GM21526 (cell line): ENCODE measurements around the gene WIPF2.
"Not testable (repeated sequence)": the region's sequence is repeated elsewhere in the genome, so short reads cannot be mapped to it uniquely, and the experiment has no call there.

Source experiments
- ATAC-seq: cut with Tn5 transposase; IDR thresholded peaks from one replicate; pipeline ENCODE4 v1.9.1; 2021; ENCODE audit warnings: moderate library complexity; ENCODE audit not compliant: unreplicated experiment, low FRiP score

The WIPF2 gene

DNA sequence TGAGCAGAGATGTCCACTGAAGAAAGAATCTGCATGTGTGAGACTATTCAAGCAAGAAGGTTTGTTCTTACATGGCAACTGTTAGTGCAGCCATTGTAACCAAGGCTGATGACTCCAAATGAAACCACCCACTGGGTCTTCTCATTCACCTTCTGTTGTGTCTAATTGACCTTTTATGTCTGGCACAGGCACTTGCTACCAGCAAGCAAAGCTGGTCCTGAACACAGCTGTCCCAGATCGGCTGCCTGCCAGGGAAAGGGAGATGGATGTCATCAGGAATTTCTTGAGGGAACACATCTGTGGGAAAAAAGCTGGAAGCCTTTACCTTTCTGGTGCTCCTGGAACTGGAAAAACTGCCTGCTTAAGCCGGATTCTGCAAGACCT lies 72.2 kb downstream of the WIPF2 start:
- ATAC-seq, result no peak

DNA sequence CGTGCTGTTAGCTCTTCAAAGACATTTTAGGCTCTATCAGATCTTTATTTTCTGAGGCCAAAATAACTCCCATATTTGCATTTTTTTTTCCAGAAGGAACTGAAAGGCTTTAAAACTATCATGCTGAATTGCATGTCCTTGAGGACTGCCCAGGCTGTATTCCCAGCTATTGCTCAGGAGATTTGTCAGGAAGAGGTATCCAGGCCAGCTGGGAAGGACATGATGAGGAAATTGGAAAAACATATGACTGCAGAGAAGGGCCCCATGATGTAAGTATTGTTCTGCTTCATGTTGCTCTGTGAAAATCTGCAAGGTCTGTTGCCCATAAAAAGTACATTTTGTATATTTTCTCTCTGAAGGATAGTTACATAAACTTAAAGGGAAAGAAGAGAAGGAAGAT lies 74.3 kb downstream of the WIPF2 start:
- ATAC-seq, result no peak

DNA sequence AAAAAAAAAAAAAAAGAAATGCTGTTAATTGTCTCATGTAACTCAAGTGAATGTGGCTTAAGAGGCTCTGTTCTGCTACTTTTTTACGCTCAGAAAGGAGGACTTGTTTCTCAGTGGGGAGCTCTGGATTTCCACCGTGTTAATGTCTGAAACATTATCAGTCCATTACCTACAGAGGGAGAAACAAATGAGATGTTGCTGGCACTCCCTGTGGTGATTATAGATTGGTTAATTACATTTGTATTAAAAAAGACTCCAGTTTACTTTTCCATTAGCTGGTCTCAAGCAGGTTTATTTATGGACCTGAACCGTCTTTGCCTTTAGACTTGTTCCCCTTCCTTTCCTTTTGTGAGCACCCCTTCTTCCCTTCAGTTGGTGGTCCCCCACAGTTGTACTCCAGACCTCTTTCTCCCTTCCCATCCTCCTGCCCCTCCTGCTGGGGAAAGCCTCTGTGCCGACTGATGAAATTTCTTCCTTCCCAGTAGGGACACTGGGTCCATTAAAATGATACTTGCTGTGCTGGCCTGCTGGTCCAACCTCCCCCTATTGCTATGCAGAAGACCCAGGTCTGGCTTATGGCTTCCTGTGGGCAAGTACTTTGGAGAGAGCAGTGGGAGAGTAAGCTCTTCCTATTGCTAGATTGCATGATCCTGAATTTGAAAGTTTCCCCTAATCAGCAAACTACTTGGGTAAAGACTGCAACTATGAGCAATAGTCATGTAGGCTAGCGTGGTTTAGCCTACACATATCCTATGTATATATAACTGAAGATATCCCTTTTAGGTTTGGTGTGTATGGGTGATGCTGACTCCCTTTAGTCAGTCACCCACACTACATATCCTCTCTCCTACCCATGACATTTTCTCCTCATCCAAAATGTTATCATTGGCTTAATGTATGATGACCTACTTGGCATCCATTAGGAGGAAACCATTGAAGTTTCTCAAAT lies 76.7 kb downstream of the WIPF2 start:
- ATAC-seq, result no peak

DNA sequence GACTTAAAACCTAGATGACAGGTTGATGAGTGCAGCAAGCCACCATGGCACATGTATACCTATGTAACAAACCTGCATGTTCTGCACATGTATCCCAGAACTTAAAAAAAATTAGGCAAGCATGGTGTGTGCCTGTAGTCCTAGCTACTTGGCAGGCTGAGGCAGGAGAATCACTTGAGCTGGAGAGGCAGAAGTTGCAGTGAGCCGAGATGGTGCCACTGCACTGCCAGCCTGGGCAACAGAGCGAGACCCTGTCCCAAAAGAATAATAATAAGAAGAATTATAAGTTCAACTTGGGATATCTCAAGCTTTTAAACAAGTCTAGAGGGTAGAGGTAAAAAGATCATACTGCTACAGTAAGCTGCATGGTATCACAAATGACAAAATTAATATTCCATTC lies 78.4 kb downstream of the WIPF2 start:
- no peak for ATAC-seq

DNA sequence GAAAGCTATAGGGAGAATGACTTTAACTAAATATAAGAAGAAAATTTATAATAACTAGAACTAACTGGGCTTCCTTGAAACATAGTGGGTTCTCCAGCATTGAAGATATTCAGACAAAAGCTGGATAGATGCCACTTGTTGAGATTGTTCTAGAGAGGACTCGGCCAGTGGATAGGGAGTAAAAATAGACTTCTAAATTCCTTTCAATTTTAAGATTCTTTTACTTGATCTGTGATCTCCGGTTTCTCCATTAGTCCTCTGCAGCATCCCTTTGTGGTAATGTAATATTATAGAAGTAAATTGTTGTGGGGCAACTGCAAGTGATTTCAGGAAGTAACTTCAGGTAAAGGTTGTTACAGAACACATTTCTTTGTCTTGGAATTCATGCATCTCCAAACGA lies 79.6 kb downstream of the WIPF2 start:
- no peak for ATAC-seq

DNA sequence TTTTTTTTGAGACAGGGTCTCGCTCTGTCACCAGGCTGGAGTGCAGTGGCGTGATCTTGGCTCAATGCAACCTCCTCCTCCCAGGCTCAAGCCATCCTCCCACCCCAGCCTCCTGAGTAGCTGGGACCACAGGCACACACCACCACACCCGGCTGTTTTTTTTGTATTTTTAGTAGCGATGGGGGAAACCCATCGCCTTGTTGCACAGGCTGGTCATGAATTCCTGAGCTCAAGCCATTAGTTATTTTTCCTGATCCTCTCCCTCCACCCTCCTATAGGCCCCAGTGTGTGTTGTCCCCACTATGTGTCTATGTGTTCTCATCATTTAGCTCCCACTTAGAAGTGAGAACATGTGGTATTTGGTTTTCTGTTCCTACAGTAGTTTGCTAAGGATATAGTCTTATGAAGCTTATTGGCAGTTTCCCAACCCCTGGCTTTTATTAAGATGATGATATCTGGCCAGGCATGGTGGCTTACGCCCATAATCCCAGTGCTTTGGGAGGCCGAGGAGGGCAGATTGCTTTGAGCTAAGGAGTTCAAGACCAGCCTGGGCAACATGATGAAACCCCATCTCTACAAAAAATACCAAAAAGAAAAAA lies 80.2 kb downstream of the WIPF2 start:
- not testable (repeated sequence) for ATAC-seq

DNA sequence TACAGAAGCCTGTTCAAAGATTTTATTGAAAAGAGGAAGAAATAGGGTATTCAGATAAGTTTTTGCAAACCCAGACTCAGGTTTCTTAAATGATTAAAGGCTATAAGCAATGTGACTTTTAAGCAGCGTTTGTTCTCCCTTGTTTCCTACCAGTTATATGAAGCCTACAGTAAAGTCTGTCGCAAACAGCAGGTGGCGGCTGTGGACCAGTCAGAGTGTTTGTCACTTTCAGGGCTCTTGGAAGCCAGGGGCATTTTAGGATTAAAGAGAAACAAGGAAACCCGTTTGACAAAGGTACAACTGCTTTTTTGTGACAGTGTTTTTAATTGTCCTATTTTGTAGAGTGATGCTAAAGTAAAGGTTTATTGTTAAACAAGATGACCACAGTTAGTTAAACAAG lies 82.2 kb downstream of the WIPF2 start:
- ATAC-seq, result no peak

DNA sequence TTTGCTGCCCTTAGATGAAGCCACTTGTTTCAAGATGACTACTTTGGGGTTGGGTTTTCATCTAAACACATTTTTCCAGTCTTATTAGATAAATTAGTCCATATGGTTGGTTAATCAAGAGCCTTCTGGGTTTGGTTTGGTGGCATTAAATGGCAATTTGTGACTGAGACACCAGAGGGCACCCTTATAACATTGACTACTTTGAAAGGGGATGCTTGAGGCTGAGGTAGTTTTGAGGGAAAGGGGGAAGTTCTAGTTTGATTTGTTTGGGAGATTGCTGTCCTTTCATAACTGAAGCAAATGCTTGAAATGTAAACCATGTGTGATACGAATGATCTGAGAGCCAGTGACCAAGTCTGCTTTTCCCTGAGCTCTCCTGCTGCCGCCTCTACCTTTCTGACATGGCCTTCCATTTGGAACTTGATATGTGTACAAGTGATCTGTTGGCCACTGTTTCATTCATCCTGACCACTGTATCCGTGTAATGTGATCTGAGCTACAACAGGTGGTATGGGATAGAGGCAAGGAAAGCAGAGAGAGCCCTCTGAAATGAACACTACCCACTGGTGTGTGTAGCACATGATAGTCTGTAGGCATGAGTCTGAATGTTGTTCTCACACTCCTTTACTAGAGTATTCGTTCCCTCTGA lies 84.0 kb downstream of the WIPF2 start:
- ATAC-seq, result no peak

DNA sequence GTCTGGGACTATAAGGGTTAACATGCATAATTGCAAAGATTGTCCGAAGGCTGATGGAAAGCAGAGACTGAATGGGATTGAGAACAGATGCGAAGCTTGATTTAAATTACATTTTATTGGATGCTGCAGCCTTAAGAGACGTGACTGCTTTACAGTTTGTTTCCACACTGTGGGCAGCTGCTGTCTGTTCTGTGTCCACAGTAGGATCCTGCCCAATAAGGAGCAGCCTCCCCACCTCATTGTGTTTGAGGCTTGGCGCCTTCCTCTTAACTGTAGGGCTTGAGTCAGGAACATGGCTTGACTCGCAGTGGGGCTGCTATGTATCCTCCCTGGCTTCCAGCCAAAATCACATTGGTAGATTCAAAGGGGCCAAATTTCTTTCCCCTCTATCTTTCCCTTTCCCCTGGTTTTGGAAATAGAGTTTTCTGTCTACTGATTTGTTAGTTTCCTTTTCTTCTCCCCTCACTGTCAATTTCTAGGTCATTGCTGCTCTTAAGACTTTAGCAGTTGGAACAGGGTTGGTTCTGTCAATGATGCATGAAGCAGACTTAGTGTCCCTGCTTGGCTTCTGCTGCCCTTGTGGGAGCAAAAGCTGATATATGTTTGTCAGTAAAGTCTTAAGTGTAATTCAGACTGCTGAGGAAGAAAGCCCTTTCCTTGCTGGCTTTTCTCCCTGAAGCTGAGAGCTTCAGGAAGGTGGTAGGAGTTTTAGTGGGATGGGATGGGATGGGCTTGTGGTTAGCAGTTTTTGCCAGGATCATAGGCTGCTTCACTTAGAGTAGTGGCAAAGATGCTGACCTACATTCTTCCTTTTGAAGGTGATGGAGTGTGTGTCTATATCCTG lies 84.8 kb downstream of the WIPF2 start:
- ATAC-seq, result no peak

DNA sequence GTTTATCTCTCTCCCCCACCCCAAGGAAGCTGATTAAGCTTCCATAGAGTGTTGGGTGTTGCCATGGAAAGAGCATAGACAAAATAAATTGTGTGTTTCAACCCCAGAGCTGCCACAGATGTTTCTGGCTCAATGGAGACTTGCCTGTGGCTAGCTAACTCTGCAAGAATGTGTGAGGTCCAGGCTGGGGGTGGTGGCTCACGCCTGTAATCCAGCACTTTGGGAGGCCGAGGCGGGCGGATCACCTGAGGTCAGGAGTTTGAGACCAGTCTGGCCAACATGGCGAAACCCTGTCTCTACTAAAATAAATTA lies 85.4 kb downstream of the WIPF2 start:
- ATAC-seq, result not testable (repeated sequence)

DNA sequence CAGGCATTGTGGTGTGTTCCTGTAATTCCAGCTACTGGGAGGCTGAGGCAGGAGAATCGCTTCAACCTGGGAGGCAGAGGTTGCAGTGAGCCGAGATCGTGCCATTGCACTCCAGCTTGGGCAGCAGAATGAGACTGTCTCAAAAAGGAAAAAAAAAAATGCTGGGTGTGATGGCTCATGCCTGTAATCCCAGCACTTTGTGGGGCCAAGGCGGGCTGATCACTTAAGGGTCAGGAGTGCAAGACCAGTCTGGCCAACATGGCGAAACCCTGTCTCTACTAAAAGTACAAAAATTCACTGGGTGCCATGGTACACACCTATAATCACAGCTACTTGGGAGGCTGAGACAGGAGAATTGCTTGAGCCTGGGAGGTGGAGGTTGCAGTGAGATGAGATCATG lies 85.8 kb downstream of the WIPF2 start:
- ATAC-seq, result not testable (repeated sequence)

DNA sequence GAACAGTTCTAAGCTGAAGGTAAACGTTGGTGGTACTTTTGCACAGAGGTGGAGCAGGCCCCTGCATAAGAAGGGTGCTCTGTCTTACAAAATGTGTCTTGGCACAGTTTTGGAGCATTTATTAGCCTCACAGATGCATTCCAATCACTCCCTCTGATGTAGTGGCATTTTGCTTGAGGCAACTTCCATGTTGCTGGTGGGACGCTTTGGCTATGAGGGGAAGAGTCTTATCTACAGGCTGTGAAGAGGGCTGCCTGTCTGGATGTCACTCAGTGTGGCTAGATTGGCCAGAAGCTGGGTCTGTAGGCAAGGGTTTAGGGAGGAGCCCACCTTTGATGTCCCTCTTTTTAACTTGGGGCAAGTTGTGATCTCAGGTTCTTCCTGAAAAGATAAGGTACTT lies 87.3 kb downstream of the WIPF2 start:
- no peak for ATAC-seq

DNA sequence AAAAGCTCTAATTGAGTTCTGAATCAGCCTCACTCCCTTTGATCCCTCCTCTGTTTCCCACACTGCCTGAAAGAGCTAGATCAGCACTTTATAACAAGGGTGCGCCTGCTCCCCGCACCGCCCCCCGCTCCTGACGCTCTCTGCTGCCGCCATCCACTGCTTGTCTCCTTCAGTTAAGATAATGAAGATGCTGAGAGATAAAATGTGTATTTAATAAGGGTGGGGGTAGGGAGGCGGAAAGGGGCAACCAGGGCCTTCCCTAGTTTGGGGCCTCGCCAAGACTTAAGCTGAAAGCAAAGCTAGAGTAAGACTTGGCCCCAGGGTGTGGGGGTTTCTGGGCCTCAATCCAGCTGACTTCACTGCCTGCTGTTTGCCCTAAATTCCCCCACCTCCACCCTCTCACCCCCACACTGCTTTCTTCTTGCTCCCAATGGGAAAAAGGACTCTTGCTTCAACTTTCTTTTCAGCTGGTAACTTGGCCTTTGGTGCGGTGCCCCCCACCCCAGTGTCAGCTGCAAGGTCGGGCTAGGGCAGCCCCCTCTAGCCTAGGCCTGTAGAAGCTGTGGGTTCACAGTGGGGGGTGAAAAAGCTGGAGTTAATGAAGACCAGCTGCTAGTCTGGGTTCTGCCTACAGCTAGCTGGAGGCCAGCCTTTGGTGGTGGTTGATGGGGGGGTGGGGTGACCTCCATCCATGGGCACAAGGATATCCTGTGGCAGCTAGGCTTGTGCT lies 88.1 kb downstream of the WIPF2 start:
- no peak for ATAC-seq

DNA sequence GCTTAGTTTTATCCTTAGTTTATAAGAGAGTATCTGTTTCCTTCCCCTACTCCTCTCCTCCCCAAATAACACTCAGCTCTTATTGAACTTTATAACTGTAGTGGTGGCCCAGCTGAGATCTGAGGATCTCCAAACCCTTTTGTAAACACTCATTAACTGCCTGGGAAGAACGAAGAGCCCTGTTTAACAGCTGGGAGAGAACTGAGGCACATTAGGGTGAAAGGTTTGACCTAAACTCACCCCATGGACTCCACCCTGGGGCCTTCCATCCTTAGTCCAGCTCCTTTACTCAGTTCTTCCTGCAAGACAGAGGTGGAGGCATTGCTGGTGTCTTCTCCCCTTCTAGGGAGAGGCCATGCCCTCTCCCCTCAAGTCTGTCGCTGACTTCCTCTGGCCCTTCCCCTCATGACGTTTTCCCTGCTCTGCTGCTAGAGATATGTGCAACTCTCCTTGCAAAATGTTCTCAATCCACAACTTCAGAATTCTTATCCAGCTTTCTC lies 88.7 kb downstream of the WIPF2 start:
- ATAC-seq, result no peak

DNA sequence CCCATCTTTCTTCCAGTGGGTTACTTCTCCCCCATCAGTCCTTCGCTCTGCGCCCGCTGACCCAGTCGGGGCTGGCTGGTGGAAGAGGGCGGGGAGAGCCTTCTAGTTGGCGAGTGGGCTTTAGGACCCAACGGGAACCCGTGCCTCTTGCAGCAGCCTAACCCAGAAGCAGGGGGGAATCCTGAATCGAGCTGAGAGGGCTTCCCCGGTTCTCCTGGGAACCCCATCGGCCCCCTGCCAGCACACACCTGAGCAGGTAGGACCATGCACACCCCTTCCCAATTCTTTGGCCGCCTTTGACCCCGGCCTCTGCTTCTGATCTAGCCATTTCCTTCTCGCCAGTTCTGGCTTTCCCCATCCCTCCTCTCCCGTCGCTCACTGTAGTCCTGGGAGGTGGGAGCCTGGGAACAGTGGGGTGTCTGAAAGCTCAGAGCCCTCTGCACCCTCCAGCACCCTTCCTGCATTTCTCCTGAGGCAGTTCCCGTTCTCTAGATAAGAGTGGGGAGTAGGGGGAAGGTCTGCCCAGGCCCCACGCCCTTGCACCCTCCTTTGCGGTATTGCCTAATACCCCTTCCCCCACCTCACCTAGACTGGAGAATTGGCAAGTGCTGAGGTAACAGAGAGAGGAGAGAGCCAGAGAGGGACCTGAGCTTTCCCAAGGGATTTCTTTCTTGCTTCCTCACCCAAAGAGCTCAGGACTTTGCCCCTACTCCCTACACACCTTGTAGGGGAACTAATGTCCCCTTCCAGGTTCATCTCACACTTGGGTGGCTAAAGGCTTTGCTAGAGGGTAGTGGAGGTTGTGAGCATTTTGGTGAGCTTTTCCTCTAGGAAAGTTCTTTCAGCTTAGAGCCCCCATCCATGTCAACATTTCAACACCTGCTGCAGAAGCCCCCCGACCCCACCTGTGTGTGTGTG lies 90.2 kb downstream of the WIPF2 start, which contains the start of gene RARA:
Gene RARA, plus strand, starts transcription at position 150 of the 918 bp plus-strand sequence. CDS start 22,039 bp downstream, outside the sequence.
- ATAC-seq, result no peak

DNA sequence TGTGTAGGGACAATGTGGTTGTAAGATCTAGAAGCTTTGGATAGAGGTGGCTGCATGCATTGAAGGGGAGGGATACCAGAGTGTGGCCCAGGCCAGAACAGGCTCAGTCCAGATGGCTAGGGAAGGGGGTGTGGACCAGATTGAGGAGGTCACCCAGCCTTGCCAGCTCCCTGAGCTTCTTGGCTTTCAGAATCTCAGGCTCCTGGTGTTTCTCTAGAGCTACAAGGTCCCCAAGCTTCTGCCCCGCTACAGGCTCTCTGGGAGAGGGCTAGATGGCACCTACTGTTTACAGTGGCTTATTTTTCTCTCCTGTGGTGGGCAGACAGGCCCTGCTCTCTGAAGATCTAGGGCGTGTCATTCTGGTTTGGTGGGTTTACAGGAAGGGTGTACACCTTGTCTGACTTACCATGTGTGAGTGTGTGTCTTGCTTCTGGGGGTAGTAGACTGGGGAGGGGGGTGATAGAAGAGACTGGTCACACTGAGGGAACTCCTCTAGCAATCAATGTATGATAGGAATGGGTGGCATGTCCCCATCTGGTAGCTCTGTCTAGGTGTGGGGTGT lies 90.9 kb downstream of the WIPF2 start:
- no peak for ATAC-seq

DNA sequence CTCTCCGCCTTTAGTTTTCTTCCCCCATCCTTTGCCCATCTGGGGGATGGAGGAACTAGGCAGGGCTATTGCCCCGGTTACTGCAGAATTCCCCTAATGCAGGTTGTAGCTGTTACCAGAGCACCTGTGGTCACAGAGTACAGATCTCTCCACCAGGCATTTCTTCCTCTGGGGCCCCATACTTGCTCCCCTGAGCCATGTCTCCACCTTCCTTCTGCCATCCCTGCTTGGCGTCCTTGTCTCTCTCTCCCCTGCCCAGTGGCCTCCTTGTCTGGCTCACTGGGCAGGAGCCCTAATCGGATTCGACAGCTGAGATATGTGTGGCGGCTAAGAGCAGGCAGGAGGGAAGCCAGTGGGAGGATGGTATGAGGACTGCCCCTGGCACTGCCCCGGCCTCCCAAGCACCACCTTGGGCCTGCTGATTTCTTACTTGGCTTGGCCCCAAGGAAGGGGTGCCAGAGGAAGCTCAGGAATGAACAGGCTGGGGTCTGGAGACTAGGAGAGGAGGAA lies 91.8 kb downstream of the WIPF2 start:
- ATAC-seq, result no peak

DNA sequence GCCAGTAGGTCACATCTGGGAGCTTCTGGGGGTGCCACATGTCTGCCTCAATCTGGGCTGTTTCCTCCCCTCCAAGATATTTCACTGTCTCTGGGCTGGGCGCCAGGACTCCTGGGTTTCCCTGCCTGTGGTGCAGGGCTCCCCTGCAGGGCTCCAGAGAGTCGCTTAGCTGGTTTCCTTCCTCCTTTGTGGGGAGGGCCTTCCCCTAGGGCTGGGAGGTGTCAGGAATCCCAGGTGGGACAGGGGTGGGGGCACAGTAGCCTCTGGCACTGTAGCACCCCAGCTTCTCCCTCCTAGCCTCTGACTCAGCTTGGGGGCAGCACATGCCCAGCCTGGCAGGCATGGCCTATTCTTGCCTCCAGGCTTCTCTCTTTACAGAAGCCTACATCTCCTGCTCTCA lies 92.5 kb downstream of the WIPF2 start:
- no peak for ATAC-seq
